D721Med (cell line): Measurements from ENCODE around the gene TOB1.
A peak's percentile ranks its signal among the peaks of the same experiment; 100 is the strongest.

Experiments used
- DNase-seq: peaks from one replicate; pipeline ENCODE4 v3.0.0; 2011; ENCODE audit warnings: low spot score; ENCODE audit not compliant: insufficient read length
- FAIRE-seq: peaks from 2 replicates; lab custom pipeline; 2011; peaks lifted over from hg19 to GRCh38; lab: Jason Lieb, UNC
- TF ChIP-seq, protein P1 (sequence below): IDR thresholded peaks from 2 replicates; pipeline ENCODE4 v1.5.1; 2012; ENCODE audit warnings: mild to moderate bottlenecking, control low read depth; ENCODE audit not compliant: insufficient read depth; ENCODE audit errors: missing control alignments

TOB1 gene, protein sequence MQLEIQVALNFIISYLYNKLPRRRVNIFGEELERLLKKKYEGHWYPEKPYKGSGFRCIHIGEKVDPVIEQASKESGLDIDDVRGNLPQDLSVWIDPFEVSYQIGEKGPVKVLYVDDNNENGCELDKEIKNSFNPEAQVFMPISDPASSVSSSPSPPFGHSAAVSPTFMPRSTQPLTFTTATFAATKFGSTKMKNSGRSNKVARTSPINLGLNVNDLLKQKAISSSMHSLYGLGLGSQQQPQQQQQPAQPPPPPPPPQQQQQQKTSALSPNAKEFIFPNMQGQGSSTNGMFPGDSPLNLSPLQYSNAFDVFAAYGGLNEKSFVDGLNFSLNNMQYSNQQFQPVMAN

DNA sequence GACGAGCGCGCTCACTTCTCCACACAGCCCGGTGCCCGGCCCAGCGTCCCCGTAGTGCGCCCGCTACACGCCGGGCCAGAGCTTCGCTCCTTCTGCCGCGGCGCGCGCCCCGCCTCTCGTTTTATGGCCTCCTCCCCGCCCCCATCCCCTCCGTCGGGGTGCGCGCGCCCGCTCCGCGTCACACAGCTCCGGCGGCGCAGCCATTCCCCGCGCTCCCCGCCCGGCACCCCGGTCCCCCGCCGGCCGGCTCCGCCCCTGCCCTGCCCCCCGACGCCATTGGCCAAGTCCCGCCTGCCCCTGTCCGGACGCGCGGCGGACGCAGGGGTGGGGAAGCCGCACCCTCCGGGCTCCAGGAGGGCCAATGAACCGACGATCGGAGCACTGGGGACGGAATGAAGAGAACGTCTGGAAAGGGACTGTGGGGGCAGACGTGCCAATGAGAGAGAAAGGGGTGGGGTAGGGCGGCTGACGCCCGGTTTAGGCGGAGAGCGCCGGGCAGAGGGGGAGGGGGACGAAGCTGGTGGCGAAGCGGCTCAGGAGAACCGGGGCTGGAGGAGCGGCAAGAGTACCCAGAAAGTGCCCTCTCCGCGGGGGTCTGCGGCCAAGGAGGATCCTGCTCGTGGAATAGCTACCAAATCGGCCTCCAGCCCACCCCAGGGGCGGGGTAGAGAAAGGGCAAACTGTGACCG lies at the start of gene TOB1:
Gene TOB1, minus strand, starts transcription at position 94 of the 689 bp plus-strand sequence. CDS start 2,337 bp downstream, outside the sequence.
- TF ChIP-seq, protein P1, sequence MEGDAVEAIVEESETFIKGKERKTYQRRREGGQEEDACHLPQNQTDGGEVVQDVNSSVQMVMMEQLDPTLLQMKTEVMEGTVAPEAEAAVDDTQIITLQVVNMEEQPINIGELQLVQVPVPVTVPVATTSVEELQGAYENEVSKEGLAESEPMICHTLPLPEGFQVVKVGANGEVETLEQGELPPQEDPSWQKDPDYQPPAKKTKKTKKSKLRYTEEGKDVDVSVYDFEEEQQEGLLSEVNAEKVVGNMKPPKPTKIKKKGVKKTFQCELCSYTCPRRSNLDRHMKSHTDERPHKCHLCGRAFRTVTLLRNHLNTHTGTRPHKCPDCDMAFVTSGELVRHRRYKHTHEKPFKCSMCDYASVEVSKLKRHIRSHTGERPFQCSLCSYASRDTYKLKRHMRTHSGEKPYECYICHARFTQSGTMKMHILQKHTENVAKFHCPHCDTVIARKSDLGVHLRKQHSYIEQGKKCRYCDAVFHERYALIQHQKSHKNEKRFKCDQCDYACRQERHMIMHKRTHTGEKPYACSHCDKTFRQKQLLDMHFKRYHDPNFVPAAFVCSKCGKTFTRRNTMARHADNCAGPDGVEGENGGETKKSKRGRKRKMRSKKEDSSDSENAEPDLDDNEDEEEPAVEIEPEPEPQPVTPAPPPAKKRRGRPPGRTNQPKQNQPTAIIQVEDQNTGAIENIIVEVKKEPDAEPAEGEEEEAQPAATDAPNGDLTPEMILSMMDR, result no peak
- DNase-seq (peak; percentile 45), FAIRE-seq (no peak)

DNA sequence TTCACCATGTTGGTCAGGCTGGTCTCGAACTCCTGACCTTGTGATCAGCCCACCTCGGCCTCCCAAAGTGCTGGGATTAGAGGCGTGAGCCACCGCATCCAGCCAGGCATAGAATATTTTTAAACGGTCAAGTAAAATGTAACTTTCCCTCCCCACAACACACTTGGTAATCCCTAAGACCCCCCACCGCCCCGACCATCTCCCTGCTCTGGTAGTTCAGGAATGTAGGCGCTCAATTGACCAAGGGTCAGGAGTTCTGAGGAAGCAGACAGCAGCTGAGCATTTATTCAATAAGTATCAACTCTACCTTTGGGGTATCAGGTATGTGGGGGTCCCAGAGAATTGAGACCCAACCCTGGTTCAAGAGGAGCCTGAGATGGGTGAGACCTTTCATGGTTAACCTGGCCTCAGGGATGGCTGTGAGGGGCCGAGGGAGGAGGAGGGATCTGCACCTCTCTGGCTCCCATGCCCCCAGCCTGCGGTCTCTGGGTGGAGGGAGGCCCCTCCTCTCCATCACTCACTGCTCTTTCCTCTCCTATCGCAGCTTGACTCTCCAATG lies 48.4 kb upstream of the TOB1 start:
- no peak for FAIRE-seq
- no peak for DNase-seq
- TF ChIP-seq, protein P1, result no peak

DNA sequence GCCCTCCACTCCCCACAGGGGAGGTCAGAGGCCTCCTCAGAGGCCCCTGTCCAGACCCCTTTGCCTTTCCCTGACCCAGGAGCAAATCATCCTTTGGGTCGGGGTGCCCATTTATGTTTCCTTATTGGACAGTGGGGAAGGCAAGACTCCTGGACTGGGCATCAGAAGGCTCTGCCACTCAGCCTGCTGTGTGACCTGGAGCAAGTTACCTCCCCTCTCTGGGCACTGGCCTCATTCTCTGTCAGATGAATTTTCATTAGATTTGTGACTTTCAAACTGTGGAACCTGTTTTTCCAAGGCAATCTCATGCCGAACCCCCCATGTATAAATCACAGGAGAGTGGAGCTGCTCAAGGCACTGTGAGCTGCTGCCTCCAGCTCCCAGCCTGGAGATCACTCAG lies 47.0 kb upstream of the TOB1 start:
- DNase-seq (no peak), FAIRE-seq (no peak)
- TF ChIP-seq, protein P1, result no peak

DNA sequence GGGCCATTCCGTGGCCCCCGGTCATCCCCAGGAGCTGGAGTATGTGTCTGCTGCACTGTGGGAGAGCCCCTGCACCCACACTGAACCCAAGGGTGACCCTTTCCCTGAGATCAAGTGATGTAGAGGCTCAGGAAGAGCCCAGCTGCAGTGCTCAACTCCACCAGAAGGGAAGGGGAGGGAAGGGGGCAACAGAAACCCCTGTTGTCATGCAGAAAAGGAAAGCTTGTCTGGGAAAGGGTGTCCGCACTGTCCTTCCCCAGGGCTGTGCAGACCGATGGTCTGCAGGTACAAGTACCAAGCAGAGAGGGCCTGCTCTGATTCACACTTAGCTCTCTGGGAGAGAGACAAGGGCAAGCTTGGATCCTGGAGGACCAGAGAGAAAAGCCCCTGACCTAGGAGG lies 45.7 kb upstream of the TOB1 start:
- TF ChIP-seq, protein P1, result no peak
- DNase-seq, result no peak
- no peak for FAIRE-seq

DNA sequence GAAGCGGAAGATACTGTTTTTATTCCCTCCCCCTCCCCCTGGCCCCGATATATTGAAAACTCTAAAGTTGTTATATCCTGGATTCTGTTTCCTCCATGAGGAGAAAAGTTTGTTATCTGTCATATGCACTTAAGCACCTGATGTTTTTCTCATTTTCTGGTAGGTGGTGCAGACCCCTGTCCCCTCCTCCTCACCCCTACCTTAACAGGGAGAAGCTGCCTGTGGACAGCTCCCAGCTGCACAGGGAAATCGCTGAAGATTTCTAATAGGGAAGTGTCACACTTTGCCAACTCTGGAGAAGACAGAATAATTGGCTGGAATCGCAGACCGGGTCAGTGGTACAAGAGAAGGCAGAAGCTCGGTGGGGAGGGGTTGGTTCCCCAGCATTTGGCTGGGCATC lies 45.3 kb upstream of the TOB1 start:
- no peak for DNase-seq
- FAIRE-seq, result no peak
- TF ChIP-seq, protein P1, result no peak

DNA sequence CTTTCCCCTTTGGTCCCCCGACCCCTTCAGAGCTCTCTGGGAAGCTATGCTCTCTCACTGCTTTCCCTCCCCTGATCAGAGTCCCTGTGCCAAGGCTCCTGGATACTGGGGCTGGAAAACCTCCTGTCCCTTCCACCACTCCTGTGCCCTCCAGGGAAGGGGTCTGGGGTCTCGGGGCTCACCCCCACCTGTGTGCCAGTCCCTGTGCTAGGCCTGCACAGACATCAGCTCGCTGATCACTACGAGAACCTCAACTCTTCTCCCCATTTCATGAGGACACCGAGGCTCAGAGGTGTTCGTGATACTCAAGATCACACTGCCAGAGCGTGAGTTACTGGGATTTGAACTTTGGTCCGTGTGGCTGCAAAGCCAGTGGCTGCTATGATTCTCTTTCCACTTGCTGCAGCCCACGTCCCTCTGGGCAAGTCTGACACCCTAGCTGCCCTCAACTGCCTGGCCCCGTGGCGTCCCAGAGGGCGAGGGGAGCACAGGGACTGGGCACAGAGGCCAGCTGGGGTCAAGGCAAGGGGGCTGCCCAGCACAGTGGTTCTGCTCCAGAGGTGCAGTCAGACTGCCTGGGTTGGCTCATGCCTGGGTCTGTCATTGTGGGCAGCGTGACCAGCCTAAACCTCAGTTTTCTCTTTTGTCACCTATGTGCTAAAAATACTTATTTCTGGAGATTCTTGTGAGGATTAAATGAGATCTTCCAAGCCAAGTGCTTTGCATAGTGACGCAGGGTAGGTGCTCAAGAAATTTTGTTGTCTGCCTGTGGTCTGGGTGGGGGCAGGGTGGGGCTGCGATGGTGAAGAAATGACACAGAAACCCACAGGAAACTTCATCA lies 43.8 kb upstream of the TOB1 start:
- FAIRE-seq (no peak), DNase-seq (no peak)
- TF ChIP-seq, protein P1, result no peak
